IPS-18c (cell line): ENCODE data around the gene ANKRA2.
A peak's percentile ranks its signal among the peaks of the same experiment; 100 is the strongest.

Source experiments
- H3K4me3 ChIP-seq: 2 replicates; pipeline ENCODE4 v1.7.0; 2013; ENCODE audit warnings: low read depth, mild to moderate bottlenecking, low read length, moderate library complexity; ENCODE audit not compliant: insufficient read depth
- H3K9me3 ChIP-seq: one replicate; pipeline ENCODE4 v1.6.1; 2013; ENCODE audit warnings: mild to moderate bottlenecking, low read length, moderate library complexity; ENCODE audit not compliant: control insufficient read depth, insufficient read depth

The ANKRA2 gene

GRCh38 chr5:73565969-73566547, 619 bp upstream of the ANKRA2 start:
- no peaks in the 10 kb centered on the region for H3K9me3 ChIP-seq
- H3K4me3 ChIP-seq = peak overlapping the region; percentile 82

GRCh38 chr5:73564675-73565074, 764 bp downstream of the ANKRA2 start:
- H3K4me3 ChIP-seq = peak overlapping the region; percentile 82

DNA sequence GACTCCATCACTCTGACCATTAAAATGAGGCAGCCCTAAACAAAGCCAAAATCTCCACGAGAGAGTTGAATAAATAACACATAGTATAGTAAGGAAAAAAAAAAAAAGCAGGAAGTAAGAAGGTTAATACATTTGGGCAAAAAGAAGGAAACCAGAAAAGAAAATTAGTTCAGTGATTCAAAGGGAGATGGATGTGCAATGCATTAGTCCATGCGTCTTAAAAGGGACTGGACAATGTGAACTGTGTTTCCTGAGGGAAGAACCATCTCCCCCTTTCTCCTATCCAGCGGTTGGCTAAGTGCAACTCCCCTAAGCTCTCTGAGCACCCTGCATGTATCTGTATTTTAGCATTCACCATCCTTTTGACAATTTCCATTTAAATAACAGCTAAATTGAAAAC, 1.4 kb downstream of the ANKRA2 start:
- Histone ChIP-seq H3K4me3 (peak overlapping the region; percentile 82; the same call in 1 of the 2 replicates), H3K9me3 (no peaks in the 10 kb centered on the region)

More at GRCh38 chr5:73564675-73565074, 764 bp downstream of the ANKRA2 start:
- no peaks in the 10 kb centered on the region for H3K9me3 ChIP-seq

DNA sequence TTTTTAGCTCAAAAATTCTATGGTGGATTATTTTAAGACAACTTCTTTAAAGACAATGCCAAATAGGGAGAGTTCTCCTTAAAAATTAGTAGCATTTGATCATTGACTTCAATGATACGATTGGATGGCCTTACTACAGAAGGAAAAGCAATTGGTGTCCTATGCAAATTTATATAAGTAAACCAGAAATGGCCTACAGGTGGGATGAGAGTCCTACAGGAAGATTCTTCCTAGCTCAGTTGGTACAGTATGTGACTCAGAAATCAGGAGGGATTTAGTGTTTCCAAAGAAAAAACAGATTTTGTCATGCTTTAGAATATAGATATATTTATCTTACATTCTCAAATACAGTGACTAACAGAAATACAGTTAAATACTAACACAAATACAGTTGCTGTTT, 6.5 kb downstream of the ANKRA2 start:
- Histone ChIP-seq H3K4me3 (no peak overlapping the region), H3K9me3 (no peaks in the 10 kb centered on the region)

- H3K4me3 ChIP-seq = no peak overlapping the region
Observed at GRCh38 chr5:73552642-73553041, 12.8 kb downstream of the ANKRA2 start.

GRCh38 chr5:73550016-73550415, 15.4 kb downstream of the ANKRA2 start:
- Histone ChIP-seq H3K4me3 (no peak overlapping the region), H3K9me3 (no peaks in the 10 kb centered on the region)

More at GRCh38 chr5:73552642-73553041, 12.8 kb downstream of the ANKRA2 start:
- H3K9me3 ChIP-seq = no peaks in the 10 kb centered on the region

- H3K4me3 ChIP-seq = no peak overlapping the region
- H3K9me3 ChIP-seq = peaks cover 2% of the 10 kb centered on the region
Observed at GRCh38 chr5:73545403-73545779, 20.0 kb downstream of the ANKRA2 start.

- Histone ChIP-seq H3K9me3 (peaks cover 2% of the 10 kb centered on the region), H3K4me3 (no peak overlapping the region)
Observed at GRCh38 chr5:73544429-73545402, 20.7 kb downstream of the ANKRA2 start.

- Histone ChIP-seq H3K9me3 (peaks cover 2% of the 10 kb centered on the region), H3K4me3 (no peak overlapping the region)
Observed at GRCh38 chr5:73542020-73542419, 23.4 kb downstream of the ANKRA2 start.

DNA sequence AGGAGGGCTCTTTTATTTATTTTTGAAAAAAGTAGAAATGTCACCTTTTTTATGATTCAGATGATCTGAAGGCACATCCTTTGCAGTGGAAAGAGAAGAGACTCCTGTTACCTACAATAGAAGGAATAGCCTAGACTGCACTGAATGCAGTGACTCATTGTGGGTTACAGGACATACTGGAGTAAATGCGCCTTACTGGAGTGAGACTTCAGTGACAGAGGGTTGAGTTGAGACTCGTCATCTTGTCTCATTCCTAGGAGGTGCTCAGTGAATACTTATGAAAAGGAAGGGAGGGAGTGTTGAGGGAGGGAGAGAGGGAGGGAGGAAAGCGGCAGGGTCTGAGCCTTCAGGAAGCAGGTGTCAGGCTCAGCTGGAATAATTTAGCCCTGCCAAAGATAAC, 25.2 kb downstream of the ANKRA2 start:
- H3K9me3 ChIP-seq = peaks cover 2% of the 10 kb centered on the region
- no peak overlapping the region for H3K4me3 ChIP-seq

DNA sequence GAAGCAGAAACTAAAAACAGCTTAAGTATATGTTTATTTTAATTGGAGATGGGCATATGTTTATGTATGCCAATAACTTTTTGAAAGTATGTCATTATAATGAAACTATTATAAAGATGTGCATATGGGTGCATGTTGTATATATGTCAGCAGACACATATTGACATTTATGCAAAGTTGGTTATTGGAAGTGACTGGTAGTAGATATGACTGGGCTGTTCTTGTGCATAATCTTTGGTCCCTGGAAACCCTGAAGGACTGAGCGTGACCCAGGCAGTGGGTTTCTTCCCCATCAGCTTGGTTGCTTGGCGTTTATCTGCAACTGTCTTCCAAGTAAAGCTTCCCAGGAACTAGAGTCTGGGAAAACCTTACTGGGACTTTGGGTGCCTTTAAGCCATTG, 25.7 kb downstream of the ANKRA2 start:
- Histone ChIP-seq H3K9me3 (peaks cover 2% of the 10 kb centered on the region), H3K4me3 (no peak overlapping the region)

DNA sequence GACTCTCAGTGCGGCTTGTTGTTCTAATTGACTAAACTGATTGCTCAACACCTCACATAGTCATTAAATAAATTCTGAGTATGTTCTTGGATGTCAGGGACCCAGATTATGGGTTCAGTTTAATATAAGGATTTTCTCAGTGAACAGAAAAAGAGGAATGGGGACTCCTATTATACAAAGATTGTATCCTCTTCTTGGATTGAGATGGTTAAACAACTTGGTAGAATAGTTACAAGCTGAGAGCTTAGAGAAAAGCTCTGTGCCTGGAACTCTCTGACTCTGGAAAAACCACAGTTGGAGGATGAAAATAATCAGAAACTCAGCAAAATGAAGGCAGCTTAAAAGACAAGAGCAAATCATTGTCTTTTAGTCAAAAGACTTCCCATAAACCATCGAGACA, 30.5 kb downstream of the ANKRA2 start:
- Histone ChIP-seq H3K9me3 (peaks cover 10% of the 10 kb centered on the region), H3K4me3 (no peak overlapping the region)

DNA sequence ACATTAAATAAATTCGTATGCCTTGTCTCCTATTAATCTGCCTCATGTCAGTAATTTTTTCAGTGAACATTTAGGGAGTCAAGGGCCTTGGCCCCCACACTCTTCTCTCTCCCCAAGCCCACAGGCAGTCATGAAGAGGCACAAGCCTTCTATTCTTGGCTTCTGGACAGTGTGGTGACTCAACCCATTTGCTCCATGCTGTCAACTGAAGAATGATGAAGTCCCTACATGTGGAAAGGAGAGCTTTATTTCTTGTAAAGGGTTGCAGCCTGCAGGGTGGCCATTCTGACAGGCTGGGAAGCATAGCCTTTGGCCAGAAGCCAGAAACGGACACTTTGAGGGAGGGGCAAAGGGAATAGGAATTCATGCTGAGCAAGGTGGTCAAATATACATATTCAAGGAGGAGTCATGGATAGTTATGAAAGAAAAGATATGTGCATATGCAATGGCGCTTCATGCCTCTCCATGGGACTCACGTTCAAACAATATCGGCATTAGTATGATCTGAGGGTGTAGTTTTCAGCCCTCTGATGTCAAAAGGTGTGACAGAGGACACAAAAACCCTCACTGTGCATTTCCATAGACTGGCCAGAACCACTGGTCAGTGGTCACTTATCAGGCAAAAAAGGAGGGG, 31.3 kb downstream of the ANKRA2 start:
- Histone ChIP-seq H3K9me3 (peaks cover 10% of the 10 kb centered on the region), H3K4me3 (no peak overlapping the region)

DNA sequence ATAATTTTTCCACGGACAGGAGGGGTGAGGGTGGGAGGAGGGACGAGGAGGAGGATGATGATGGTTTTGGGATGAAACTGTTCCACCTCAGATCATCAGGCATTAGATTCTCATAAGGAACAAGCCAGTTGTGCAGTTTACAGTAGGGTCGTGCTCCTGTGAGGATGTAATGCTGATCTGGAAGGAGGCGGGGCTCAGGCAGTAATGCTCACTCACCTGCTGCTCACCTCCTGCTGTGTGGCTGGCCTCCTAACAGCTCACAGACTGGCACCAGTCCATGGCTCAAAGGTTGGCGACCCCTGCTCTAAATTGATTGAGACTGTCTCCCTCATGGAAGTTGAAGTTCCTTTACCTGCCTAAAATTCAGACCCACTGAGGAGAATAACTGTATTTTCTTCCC, 33.2 kb downstream of the ANKRA2 start:
- H3K4me3 ChIP-seq = no peak overlapping the region
- peaks cover 10% of the 10 kb centered on the region for H3K9me3 ChIP-seq

DNA sequence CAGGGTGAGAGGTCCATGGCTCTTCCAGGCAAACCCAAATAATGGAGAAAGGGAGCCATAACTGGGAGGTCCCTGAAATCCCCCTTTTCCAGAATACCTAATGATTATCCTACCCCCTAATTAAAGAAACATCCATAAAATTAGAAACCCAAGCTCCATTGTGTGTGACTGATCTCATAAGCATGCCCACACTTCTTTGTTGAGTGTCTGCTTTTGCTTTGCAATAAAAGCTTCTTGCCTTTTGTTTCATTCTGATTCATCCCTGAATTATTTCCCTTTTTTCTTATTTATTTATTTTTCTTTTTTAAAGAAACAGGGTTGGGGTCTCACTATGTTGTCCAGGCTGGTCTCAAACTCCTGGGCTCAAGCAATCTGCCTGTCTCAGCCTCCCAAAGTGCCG, 34.1 kb downstream of the ANKRA2 start:
- Histone ChIP-seq H3K9me3 (peaks cover 10% of the 10 kb centered on the region), H3K4me3 (no peak overlapping the region)

DNA sequence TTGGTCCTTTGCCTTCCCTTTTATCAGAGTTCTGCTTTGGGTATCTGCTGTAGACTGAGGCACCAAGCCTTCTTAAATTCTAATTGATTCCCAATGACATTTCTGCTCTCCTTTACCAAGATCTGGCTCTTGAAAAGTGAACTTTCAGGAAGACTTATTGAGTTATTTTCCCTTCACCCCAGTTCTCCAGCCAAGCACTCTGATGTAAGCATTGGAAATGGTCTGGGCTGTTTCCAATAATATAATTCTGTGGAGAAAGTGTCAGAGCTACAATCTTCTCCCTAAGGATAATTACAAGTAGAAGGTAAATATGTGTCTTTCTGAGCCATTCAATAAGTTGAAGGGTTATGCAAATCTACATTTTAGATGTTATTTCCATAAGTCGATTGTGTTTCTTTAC, 36.4 kb downstream of the ANKRA2 start:
- peaks cover 10% of the 10 kb centered on the region for H3K9me3 ChIP-seq
- H3K4me3 ChIP-seq = no peak overlapping the region

GRCh38 chr5:73528248-73528647, 37.2 kb downstream of the ANKRA2 start:
- Histone ChIP-seq H3K9me3 (peaks cover 6% of the 10 kb centered on the region), H3K4me3 (no peak overlapping the region)
